NCI-H526 (cell line): ENCODE data around the gene EPHA10.

Source experiments
- DNase-seq, 2 experiments: peaks; one replicate each; lab custom pipeline; 2025; lab: John Stamatoyannopoulos, UW

EPHA10 gene

GRCh38 chr1:37734629-37735591, 30.0 kb downstream of the EPHA10 start:
- DNase-seq, result no peak

GRCh38 chr1:37732111-37732780, 32.7 kb downstream of the EPHA10 start:
- DNase-seq, result peak; percentile 22 to 52

GRCh38 chr1:37731312-37732019, 33.5 kb downstream of the EPHA10 start:
- DNase-seq, result no peak

- DNase-seq, result no peak
Measured at GRCh38 chr1:37730376-37730775, 34.5 kb downstream of the EPHA10 start.

- DNase-seq, result no peak
Measured at GRCh38 chr1:37728416-37728815, 36.5 kb downstream of the EPHA10 start.

GRCh38 chr1:37726751-37727585, 38.0 kb downstream of the EPHA10 start:
- no peak for DNase-seq

- peak in 1 of 2 experiments; percentile 36 for DNase-seq
Measured at GRCh38 chr1:37725851-37726613, 38.9 kb downstream of the EPHA10 start.

- DNase-seq, result no peak
Measured at GRCh38 chr1:37724575-37724974, 40.3 kb downstream of the EPHA10 start.

GRCh38 chr1:37723390-37724078, 41.4 kb downstream of the EPHA10 start:
- DNase-seq, result no peak

- no peak for DNase-seq
Measured at GRCh38 chr1:37723072-37723389, 41.9 kb downstream of the EPHA10 start.

GRCh38 chr1:37722181-37723071, 42.5 kb downstream of the EPHA10 start:
- no peak for DNase-seq

GRCh38 chr1:37721565-37721964, 43.4 kb downstream of the EPHA10 start:
- no peak for DNase-seq

GRCh38 chr1:37720231-37721130, 44.4 kb downstream of the EPHA10 start:
- DNase-seq, result no peak

GRCh38 chr1:37719572-37720195, 45.2 kb downstream of the EPHA10 start:
- DNase-seq, result no peak

- no peak for DNase-seq
Measured at GRCh38 chr1:37718901-37719571, 45.9 kb downstream of the EPHA10 start.

- DNase-seq, result no peak
Measured at GRCh38 chr1:37718181-37718900, 46.6 kb downstream of the EPHA10 start.

- no peak for DNase-seq
Measured at GRCh38 chr1:37717631-37718030, 47.3 kb downstream of the EPHA10 start.
